Breast epithelium (tissue), 3 donors: ENCODE results near the gene CAMK2D.

Experiments
- CTCF ChIP-seq, 3 donors: fragments of 450-650 bp; IDR thresholded peaks; one replicate each; pipeline ENCODE4 v1.5.1; 2016 to 2017; ENCODE audit warnings: antibody characterized with exemption in 3 of 3, mild to moderate bottlenecking in 3 of 3, moderate library complexity in 3 of 3
- POLR2A ChIP-seq: fragments of 450-650 bp; IDR thresholded peaks from one replicate; pipeline ENCODE4 v1.6.1; 2016; ENCODE audit warnings: antibody characterized with exemption, mild to moderate bottlenecking, moderate library complexity
- POLR2AphosphoS5 ChIP-seq, 3 donors: sonication (generic); formaldehyde crosslinking; IDR thresholded peaks; one replicate each; pipeline ENCODE4 v1.6.1; 2017; ENCODE audit warnings: antibody characterized with exemption in 3 of 3

- TF ChIP-seq POLR2A (no peak), CTCF (IDR thresholded peaks at IDR 0.05) (no peak), POLR2AphosphoS5 (IDR thresholded peaks at IDR 0.05) (peak; percentile 81 to 95 (median 95))
Measured at GRCh38 chr4:113445286-113445685, 316.3 kb downstream of the CAMK2D start.
